T-helper 1 cell (primary cell): Measurements from ENCODE around the gene GMPR.
A peak's percentile ranks its signal among the peaks of the same experiment; 100 is the strongest.

Experiments used
- DNase-seq, 5 donors: peaks; one replicate each; pipeline ENCODE4 v3.0.0-alpha.2; 2012 to 2020

The GMPR gene

DNA sequence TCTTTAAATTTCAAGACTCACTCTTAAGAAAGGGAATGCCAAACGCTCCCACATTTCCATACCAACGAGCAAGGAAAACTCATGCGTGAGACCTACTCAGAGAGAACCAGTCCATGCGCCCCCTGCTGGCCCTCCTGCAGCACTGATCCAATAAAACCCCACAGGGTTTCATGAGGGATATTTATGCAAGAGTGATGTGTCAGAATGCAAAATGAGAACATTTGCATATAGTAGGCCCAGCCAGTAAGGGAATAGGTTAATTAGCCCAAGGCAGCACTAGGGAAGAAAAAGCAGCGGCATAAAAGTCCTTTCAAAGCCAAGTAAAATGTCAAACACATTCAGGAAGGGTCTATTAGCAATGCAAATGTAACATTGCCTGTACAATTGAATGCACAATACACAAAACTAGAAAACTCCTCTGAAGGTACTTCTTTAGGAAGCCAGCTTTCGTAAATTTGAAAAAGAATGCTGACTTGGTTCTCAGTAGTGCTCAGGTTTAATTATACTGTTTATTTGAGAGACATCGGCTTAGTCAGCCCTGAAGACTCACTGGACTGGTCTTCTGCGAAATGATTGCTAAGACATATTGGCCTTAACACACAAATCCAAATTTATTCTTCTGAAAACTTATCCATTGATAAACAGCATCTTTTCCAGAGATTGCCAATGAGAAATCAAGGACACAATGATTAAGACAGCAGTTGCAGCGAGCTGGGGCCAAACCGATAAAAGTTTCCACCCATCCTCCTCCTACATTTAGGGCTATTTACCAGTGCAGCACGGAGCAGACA lies 93.2 kb downstream of the GMPR start:
- peak in 4 of 5 donors; percentile 48 to 63 (median 54) for DNase-seq

DNA sequence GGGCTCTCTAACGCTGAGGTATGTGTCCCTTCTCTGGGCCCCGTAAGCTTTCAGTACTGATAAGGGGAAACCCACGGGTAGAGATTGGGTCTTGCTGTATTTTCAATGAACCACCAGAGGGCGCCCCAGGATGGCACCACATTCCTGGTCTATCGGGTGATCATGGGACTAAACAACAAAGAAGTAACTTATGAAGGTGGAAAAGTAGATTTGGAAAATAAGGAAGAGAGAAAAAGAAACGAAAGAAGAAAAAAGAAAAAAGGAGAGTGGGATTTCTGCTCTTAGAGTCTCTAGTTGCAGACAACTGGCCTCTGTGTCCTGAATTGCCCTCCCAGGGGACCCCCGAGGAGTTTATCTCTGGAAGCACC lies 93.8 kb downstream of the GMPR start:
- peak; percentile 52 to 80 (median 71) for DNase-seq

DNA sequence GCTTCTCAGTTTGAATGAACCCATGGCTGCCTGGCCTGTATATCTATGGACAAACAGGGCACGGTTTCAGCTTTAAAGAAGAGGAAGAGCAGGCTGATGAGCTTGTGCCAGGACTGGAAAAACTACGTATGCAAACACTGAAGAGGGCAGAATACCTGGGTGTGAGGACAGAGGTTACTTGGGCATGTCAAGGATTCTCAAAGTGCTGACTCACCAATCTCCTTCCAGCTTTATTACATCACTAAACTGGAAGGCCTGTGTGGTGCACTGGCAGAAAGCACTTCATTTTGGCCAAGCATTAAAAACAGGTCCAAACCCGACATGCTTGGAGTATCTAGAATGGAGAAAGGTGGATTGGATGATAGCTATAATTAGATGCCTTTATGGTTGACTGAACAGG lies 95.2 kb downstream of the GMPR start:
- DNase-seq, result no peak

DNA sequence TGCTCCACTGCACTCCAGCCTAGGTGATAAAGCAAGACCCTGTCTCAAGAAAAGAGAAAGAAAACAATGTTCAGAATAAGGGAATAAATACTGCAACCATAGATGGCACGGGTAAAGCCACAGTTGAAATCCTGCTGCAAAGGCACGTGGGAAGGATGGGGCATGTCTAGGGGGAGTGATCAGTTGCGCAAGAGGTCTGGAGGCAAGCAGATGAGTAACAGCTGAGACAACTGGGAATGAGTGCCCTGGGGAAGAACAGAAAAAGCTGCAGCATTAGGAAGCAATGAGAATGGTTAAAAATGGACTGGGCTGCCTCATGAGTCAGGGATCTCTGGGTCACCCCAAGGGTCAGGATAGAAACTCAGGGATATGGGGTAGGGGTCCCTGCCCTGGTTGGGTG lies 96.3 kb downstream of the GMPR start:
- no peak for DNase-seq

DNA sequence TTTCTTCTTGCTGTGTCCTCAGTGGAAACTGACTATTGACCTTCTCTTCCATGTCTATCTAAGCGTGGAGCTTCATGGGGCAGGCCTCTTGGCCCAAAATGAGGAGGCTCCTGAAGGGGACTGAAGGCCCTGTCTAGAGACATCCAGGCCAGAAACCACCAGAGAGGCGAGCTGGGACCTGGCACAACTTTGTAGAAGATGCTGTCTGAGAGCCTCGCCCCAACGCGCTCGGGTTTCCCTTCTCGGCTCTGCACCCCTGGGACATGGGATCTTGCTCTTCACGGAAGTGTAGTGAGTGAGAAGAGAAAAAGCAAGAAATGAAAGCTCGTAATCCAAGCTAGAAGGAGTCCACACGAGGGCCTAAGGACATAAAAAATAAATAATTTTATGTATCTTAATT lies 96.8 kb downstream of the GMPR start:
- DNase-seq, result no peak

DNA sequence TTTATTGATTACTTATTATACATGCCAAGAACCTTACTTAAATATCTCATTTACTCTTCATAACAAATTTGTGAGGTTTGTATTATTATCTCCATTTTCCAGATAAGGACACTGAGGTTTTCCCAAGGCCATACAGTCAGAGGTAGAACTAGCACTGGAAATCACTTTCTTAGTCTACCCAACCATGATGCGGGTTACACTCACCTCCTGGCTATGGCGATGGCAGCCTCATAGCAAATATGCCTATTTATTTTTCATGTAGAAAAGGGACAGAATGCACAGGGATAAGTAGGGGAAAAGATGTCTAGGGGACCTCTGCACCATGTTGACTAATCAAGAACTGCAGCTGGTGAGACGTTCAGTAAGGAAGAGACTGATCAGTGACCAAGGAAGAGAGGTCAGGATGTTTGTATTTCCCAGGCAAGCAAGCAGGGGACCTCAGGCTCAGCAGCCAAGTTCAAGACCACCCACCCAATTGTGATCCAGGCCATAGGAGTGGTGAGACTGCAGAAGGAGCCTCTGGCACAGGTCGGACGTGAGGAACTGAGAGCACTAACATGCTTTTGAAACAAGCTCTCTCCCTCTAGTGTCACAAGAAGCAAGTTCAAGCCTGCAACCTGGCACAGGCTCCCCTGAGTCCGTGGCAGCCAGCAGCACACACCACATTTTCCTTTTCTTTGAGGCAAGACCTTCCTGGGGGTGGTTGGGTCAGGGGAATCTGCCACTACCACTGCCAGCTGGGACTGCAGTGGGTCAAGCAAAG lies 97.8 kb downstream of the GMPR start:
- no peak for DNase-seq

DNA sequence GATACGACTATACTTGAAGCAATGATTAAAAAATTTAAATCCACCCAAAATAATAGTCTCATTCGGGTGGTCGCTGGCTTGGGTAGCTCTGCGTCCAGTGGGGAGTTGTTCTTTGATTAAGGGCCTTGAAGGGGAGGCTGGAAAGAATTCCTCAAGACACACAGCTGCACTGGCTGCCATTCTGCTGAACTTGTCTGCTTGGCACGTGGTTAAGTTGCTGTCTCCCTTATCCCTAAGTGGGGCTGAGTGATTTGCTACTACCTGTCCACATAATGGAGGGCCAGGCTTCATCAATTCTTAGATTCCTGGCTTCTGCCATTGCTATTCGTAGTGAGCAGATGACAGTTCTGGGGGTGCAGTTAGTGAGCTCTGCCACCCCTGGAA lies 98.5 kb downstream of the GMPR start:
- DNase-seq, result no peak

DNA sequence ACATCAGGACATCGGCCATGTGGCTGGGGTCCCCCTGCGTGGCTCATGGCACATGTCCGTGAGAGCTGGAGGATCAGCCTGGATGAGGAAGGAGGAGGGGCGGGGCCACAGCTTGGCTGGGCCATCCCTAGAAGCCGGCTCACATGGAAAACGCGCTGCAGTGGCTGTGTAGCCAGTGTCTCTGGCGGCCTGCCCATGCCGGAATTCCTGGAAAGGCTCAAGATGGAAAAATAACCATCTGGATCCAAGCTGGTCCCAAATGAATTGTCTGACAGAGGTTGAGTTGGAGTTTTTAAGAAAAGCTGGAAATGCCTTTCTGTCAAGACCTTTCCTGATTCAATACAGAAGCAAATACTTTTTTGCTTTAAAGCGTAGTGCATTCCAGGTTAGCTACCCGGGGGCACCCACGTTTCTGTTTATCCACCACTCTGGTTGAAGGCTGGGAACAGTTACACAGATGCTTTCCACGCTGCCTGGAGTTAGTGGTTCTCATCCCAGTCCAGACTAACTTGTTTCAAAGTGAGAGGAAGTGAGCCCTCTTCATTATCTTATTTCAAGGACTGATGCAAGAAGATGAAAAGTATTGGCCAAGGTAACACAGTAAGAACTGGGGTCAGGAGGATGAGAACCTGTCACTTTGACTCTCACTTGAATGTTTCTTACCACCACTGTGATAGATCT lies 99.0 kb downstream of the GMPR start:
- DNase-seq, result no peak

DNA sequence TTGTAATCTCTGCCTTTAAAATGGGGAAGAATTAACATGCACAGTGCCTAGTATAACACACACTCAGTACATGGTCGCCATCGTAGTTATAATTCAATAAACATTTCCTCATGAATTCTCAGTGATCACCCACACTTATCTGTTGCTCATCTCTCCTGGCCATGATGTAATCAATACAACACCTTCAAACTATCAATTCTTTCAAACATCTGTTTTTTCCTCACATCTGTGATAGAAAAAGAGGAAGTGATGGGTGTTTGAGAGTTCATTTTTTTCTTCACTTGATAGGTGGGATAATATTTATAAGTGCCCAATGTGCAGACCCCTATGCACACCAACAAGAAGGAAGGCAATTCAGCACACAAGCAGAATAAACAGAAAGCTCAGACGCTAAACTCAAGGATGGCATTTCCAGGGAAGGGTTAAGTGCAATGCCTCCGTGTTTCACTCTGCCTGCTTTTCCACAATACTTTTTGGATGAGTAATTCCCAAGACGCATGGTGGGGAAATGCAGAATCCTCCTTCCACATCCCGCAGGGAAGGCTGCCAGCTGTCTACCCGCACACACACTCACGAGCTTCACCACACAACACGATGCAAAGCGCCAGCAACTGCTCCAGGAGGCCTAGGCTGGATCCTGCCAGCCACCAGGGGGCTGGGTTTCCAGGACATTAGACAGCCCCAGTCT lies 100.3 kb downstream of the GMPR start:
- no peak for DNase-seq

DNA sequence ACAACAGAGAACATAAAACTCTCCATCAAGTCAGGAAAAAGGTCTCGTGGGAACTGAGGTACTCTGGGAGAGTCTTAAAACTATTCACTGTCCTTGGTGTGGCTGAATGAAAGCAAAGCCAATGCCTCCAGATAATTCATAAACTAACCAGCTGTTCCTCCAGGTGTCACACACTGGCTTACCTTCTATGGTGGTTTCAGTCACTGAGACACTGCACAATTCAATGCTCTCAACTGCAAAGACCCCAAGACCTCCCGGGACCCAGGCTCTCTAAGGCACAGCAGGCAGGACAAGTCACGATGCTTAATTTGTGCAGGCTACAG lies 100.8 kb downstream of the GMPR start:
- no peak for DNase-seq

DNA sequence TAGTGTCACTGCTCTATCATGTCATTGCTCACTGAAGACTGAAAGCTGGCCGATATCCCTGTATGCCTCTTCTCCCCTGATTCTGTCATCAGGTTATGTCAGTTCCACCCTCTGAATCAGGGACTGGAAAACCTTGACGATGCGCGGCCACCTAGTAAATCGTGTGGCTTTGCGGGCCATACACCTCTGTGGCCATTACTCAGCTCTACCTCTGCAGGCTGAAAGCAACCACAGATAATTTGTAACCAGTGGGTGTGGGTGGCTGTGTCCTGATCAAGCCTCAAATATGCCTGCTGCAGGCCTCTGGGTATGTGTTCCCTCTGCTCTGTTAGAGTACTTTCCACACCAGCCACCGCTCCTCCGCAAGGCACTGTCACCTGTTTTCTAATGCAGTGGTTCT lies 105.2 kb downstream of the GMPR start:
- DNase-seq, result no peak

DNA sequence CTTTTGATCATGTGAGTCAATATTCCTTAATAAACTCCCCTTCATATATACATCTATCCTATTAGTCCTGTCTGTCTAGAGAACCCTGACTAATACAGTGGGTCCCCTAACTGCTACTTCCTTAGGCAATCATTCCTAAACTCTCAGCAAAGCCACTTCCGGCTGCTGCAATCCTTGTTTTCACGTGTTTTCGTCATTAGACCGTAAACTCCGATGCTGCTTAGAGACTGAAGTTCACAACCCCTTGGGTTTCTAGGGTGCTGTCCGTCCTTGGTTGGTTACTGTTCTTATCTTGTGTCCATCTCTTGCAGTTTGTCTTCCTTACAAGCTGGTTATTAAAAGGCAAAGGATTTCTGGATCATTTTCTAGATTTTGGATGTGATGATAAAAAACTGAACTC lies 106.4 kb downstream of the GMPR start:
- no peak for DNase-seq
